GM12878 (cell line): ENCODE measurements around the gene USP21.

Experiments
- BRCA1 ChIP-seq: IDR thresholded peaks from 2 replicates; pipeline ENCODE4 v1.6.1; 2011; ENCODE audit warnings: low read depth, low read length, improper control_type of control experiment
- POLR2A ChIP-seq: IDR thresholded peaks from 2 replicates; pipeline ENCODE4 v1.6.1; 2011; ENCODE audit warnings: low read depth, mild to moderate bottlenecking, low read length
- POLR2AphosphoS2 ChIP-seq: IDR thresholded peaks from 2 replicates; pipeline ENCODE4 v1.6.1; 2011; ENCODE audit warnings: low read depth, mild to moderate bottlenecking, low read length, improper control_type of control experiment, moderate library complexity
- USF1 ChIP-seq: IDR thresholded peaks from 2 replicates; pipeline ENCODE4 v1.6.1; 2011; ENCODE audit warnings: borderline replicate concordance, low read depth, mild to moderate bottlenecking, moderate library complexity, mixed read lengths, low read length; ENCODE audit not compliant: insufficient read depth; ENCODE audit errors: extremely low read length

GRCh38 chr1:161200992-161201835 is 41.9 kb downstream of the USP21 start:
- no peak for TF ChIP-seq POLR2AphosphoS2
- no peak for TF ChIP-seq POLR2A
- TF ChIP-seq USF1, result no peak
- no peak for TF ChIP-seq BRCA1
